ENCODE results near the gene EGFLAM.

The EGFLAM gene

DNA sequence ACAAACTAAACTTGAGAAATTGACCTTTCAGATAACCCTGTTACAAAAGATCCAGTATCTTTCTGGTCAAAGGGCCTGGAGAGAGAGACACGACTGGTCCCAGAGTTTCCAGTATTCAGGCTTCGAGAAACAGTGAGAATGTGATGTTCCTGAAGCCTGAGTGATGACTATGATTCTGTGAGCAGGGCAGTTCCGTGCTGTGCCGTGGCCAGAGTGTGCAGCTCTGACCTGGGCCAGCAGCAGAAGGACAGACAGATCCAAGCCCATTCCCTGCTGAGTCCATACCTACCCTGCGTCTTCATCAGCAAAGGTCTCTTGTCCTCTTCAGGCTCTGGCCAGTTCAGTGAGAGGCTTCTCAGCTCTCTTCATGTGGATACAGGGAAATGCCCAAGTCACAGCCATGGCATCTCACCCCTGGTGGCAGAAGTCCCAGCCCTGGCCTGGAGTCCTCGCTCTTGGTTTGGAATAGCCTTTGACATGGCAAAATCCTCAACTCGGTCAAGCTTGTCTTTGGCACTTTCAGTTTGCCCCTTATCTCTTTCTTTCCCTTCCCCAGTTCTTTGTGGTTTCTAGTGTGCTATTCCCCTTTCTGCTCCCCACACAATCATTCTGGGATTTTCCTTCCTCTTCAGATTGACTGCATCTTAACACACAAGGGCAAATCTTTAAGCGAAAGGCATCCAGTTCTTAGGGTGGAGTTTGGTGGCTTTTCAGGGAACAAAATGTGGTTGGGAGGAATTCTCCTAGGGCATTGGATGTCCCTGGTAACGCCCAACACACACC, 190.4 kb downstream of the EGFLAM start:
- DNase-seq (ENCODE audit: low read depth in 2 of 2) = no peak

DNA sequence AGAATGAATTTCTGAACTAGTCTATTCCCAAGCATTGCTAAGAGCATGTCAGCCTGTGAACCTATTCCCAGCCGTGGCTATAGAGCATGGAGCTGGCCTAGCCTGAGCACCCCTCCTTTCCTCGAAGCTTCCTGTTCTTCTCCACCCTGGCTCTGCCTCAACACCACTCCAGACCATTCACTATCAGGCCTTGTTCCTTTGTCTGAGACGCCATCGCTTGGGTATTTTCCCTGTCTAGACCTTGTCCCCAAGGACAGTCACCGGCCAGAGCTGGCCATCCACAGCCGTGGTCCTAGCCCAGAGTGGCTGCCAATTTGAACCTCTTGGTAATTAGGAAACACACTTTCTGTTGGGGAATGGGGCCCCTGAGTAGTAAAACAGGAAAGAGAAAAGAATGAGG, 192.3 kb downstream of the EGFLAM start:
- no peak for DNase-seq (ENCODE audit: low read depth in 2 of 2)

DNA sequence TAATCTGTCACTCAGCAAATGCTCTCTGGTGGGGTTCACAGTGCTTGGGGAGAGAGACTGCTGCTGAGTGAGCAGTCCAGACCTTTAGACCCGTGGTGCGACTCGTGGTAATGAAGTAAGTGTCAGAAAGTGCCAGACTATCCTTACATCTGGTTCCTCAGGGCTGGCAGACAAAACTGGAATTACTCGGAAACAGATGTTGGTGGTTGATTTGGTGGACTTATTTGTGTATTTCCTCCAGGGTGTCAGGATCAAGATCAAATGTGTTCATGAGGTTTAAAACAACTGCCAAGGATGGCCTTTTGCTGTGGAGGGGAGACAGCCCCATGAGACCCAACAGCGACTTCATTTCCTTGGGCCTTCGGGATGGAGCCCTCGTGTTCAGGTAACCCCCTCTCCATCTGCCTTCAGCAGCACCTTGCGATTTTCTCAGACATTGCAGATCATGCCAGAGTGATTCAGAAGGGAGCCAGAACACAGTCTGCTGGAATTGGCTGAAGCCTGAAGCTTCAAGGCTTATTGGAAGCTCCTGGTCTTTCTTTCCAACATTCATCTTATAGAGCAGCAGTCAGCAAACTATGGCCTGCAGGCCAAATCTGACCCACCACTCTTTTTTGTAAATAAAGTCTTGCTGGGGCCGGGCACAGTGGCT, 192.8 kb downstream of the EGFLAM start:
- DNase-seq (ENCODE audit: low read depth in 2 of 2) = no peak

DNA sequence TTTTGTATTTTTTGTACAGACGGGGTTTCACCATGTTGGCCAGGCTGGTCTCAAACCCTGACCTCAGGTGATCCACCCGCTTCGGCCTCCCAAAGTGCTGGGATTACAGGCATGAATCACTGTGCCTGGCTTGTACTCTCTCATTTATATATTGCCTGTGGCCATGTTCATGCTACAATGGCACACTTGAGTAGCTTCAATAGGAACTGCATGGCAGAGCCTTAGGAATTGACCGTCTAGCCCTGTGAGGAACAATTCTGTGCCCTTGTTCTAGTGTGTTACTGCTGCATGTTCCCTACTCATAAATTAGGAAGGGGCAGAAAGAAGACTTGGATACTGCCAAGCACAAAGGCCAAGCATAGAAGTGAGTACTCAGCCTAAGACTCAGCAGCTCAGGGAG, 193.8 kb downstream of the EGFLAM start:
- DNase-seq (ENCODE audit: low read depth in 2 of 2) = no peak

DNA sequence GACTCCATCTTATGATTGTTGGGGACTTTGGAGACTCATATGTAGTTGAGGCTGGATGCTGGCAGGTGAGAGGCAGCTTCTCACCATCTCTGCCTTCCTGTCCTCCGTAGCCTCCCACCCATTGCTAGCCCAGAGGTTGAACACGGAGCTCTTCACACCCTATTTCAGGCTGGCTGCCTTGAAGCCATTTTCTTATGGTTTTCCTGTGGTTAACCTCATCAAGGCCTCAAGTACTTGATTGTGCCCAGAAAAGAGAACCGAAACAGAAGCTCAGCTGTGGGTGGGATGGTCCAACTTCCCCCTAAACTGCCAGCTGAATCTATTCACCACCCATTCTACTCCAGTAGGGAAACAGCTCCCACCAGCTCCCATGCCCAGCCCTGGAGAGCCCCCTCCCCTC, 195.1 kb downstream of the EGFLAM start:
- peak; percentile 11 to 22 for DNase-seq (ENCODE audit: low read depth in 2 of 2)

DNA sequence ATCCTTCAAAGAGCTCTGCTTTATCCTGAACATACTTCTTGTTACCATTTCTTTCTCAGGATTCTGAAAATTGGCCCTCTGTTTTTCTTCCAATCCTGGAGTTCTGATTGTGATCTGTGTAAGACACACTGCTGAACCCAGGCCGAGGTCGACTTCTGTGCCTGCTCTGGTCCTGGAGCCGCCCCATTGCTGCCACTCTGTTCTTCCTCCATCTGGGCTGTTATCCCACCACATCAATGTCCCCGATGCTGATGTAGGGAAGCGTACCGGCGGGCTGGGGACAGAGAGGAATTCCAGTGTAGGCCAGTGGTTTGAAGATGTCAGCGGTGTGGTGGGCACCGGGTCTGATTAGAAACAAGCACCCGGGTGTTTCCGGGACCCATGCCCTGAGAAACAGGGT, 195.6 kb downstream of the EGFLAM start:
- no peak for DNase-seq (ENCODE audit: low read depth in 2 of 2)

DNA sequence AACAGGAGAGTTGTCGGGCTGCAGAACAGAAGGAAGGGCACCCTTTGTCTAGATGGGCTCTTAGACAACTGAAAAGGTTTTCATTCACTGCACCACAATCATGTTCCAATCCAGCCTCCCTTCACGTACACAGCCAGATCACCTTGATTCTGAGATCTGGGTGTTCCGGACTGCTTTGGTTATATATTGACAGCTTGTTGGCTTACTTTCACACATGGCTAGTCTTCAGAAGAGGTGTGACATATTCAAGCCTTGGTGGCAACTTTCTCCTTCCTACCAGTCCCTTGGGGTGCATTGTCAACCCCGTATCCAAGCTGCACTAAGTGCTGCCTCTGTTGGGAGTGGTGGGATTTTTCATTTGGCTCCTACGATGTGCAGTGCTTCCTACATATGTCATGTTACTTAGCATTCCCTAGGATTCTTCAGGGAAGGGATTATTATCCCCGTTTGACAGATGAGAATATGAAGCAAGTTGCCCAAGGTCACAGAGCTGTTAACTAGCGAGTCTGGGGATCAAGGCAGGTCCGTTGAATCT, 197.5 kb downstream of the EGFLAM start:
- DNase-seq (ENCODE audit: low read depth in 2 of 2) = no peak

DNA sequence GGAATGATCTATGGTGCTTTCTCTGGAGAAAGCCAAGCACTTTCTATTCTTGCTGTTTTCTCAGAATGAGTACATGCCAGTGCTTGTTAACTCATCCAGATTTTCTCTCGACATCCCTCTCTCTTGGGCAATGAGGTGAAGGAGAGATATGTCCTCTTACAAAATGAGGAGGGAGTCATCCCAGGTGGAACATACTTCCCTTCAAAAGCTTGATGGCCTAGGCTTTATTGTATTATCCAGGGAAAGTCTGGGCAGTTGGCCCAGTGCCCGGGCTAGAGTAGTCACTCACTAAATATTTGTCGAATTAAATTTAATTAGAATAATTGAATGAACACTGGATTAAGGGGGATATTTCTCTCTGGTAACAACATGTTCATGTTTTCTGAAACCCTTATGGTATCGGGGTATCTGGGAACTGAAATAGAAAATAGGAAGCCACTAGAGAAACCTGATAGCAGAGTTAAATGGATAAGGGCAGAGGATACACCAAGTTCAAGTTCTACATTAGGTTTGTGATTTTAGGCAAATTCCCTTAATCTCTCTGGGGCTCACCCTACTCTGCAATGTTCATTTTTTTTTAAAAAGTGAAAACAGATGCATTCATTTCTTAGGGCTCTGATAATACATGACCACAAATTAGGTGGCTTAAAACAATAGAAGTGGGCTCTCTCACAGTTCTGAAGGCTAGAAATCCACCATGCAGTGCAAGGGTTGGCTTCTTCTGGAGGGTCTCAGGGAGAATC, 198.5 kb downstream of the EGFLAM start:
- no peak for DNase-seq (ENCODE audit: low read depth in 2 of 2)

DNA sequence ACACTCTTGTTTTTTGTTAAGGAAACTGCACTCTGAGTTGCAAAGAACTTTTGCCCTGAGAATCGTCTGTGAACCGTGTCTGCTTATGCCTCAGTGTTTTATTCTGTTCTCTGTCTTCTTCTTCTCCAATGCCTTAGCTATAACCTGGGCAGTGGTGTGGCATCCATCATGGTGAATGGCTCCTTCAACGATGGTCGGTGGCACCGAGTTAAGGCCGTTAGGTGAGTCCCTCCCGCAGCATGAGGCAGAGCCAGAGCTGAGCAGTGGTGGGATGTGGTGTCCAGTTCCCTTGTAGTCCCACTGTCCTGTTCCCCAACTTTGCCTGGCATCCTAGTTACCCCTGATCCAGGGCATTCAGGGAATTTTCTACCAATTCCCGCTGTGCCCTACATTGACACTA, 199.8 kb downstream of the EGFLAM start:
- DNase-seq (ENCODE audit: low read depth in 2 of 2) = no peak

DNA sequence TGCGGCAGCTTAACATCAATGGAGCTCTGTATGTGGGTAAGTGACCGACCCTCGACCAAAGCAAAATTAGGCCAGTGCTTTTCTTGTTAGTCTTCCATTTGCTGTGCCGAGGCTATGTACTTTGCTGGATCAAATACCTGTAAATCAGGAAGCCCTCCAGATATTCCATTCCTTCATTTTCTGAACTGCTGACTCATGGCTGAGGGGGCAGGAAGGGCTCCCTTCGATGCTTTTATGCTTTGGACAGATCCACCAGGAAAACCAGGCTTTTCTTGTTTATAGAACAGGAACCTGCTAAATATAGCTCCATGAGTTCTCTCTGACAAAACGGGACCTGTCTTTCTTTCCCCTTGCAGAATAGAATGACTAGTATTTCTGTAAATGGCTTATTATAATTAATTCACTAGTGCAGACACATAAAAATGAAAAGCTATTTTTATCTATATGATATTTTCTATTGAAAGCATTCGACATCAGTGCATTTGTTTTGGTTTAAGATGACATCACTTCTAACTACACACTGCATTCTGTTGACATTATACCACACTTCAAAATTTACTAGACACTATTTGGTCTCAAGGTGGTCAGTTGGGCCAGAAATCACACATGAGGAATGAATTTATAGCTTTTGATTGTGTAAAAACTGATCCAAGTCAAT, 204.7 kb downstream of the EGFLAM start:
- DNase-seq (ENCODE audit: low read depth in 2 of 2) = no peak

DNA sequence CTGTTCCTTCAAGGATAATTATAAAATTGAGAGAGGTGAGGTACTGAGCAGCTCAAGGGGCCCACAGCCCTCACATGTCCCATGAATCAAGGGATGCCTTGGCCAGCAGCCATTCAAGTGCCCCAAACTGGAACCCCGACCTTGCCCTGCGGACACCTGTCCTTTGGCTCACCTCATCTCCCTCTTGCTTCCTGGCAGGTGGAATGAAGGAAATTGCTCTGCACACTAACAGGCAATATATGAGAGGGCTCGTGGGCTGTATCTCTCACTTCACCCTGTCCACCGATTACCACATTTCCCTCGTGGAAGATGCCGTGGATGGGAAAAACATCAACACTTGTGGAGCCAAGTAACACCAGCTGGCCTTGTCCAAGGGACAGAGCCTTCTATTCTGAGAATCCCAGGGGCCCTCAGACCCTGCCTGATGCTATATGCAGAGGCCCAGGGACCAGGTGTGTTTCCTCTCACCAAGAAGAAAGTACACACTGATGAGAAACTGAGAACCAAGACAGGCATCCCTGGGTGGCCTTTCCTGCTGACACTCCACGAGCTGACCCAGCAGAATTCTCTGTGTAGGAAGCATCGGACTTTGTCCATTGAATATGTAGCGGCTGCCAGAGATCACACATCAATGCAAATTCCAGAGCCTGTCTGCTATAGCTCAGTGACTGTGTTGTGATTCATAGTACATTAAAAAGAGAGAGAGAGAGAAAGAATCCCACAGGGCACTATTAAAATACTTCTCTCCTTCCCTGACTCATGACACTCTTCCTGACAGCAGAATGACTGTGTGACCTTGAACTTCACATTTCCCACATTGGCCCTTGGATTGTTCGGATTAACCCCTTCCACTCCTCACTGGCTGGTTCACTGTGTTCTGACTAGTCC, 205.5 kb downstream of the EGFLAM start:
- DNase-seq (ENCODE audit: low read depth in 2 of 2) = no peak

DNA sequence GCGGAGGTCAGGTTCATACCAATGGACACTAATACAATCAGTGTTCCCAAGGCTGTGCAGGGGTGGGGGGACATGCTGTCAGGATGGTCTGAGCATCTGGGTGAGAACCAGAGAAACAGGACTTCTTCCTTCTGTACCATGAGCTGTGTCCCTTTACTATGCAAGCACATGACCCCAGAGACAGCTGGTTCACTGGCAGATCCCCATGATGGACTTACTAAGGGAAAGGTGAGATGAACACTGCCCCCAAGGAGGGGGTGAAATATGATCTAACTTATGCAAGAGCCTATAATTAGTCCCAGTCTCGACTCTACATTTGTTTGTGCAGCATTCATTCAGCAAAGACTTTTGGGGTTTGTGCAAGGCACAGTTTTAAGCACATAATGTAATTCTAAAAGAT, 206.7 kb downstream of the EGFLAM start:
- DNase-seq (ENCODE audit: low read depth in 2 of 2) = no peak

DNA sequence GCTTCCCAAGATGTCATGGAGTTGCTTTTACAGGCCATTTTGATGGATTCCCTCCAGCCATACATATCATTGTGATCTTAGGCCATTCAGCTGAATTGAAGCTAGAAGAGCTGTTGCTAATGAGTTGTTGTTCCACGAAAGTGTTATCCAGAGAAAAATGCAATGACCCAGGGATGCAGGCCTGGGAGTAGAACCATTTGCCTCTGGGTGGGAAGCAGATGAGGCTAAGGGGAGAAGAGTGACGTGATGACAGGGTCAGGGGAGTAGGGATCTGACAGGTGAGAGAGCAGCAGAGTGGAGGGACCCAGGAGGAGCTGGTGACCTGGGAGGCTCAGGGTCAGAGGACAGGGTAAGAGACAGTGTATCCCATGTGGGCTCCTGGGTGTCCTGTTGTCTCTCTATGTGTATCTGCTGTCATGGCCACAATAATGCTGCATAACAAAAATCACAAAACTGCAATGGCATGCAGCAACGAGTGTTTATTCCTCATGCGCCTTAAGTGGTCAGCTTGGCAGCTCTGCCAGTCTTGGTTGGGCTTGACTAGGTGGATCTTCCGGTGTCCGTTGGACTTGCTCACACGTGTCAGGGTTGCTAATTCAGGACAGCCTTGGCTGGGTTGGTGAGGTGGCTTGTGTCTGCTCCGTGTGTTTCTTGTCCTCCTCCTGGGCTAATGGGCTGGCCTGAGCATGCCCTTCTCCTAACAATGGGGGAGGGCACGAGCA, 207.5 kb downstream of the EGFLAM start:
- DNase-seq (ENCODE audit: low read depth in 2 of 2) = no peak

DNA sequence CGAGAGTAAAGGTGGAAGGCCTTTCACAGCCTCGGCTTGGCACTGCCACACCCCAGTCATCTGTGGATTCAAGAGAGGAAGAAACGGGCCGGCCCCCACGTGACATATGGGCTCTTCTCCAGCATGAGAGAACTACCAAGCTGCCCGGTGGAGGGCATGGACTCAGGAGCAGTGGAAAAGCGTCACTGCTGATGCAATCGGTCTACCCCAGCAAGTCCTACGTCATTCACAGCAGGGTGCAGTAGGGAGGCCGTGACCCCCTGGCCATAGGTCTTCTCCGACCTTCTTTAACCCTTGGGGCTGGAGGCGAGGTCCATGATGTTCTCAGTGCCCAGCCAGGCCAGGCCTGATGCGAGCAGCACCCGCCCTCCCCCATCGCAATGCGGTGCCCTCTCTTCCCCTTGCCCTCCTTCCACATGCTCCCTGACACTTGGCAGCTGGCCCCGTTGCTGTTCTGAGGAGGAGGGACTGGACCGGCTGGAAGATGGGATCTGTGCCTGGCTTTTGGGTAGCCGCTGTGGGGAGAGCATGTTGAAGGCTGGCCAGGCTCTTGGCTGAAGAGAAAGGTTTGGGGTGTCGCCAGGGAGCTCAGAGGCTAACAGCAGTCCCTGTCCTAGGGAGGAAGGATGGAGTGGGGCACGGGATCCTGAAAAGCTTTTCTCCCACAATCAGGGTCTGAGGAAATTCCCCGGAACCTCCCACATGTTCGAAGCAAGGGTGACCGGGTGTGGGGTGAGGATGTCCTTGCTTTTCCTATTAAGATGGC, 208.2 kb downstream of the EGFLAM start:
- DNase-seq (ENCODE audit: low read depth in 2 of 2) = no peak

DNA sequence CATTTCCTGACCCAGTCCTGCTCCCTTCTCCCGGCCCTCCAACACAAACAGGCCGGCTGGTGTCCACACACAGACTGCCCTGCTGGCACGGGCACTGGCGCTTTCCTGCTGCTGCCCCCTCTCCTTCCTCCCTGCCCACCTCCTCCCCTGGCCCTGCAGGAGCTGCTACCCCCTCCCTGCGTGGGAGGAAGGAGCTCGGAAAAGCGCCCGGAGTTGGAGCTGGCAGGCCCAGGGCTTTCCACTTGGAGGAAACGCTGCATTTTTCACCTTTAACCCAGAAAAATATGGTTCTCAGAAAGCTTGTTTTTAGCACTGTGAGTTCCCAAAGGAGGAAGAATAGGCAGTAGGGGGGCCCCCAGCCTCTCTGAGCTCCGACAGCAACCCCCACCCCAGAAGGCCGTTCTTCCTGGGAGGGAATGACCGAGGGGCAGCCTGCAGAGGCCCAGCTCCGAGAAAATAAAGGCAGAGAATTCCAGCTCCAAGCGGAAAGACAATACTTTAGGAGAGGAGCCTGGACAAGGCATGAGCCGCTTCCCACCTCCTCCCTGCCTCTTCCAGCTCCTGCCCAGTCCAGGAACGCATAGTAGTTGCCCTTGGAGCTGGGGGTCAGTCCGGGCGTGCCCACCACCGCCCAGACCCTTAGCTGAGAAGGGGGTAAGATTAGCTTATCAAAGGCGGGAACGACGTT, 209.1 kb downstream of the EGFLAM start:
- no peak for DNase-seq (ENCODE audit: low read depth in 2 of 2)

DNA sequence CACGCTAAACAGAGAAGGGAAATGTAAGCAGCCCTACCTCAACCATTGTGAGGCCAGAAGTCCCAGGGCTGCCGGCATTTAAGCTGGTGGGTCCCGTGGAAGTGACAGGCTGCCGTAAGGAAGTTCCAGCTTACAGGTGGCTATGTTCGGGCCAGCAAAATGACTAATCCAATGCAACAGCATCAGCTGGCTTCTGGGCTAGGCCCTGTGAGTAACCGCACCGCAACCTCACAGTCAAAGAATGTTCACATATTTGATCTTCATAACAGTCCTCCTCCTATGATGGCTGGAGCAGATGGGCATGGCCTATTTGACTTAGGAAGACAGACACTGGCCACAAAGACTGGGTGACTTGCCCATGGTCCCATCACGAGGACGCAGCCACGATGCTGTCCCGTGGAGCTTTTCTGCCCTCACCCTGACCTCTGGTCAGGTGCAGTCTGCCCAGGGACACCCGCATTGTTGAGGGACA, 209.9 kb downstream of the EGFLAM start:
- no peak for DNase-seq (ENCODE audit: low read depth in 2 of 2)

DNA sequence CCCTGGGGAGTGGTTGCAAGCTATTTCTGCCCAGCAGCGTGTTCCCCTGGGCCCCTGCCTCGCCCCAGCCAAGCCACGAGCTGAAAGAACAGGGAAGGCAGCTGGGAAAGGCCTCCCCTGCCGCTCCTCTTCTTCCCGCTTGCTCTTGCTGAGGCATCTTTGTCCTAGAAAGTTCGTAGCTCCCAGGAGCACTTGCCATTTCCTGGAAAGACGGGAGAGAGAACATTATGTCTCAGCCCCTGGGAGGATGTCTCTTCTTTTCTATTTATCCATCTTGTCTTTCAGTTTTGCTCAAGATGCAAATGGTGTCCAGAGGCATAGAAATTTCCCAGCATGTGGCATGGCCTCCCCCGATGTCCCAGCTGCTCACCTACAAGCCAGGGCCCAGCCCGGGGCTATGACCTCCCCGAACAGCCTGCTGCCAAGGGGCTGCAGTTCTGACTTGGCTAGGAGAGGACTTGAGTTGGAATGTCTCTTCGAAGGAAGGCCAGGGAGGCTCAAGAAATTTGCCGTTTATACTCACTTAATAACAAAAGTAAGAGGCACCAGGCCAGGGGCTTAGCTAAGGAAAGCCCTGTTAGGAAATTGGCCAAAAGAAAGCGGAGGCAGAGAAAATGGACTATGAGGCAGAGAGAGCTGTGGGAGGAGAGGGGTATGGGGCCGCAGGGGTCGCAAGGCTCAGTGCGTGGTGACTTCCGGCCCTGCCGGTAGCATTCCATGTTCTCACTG, 210.8 kb downstream of the EGFLAM start:
- DNase-seq (ENCODE audit: low read depth in 2 of 2) = no peak

DNA sequence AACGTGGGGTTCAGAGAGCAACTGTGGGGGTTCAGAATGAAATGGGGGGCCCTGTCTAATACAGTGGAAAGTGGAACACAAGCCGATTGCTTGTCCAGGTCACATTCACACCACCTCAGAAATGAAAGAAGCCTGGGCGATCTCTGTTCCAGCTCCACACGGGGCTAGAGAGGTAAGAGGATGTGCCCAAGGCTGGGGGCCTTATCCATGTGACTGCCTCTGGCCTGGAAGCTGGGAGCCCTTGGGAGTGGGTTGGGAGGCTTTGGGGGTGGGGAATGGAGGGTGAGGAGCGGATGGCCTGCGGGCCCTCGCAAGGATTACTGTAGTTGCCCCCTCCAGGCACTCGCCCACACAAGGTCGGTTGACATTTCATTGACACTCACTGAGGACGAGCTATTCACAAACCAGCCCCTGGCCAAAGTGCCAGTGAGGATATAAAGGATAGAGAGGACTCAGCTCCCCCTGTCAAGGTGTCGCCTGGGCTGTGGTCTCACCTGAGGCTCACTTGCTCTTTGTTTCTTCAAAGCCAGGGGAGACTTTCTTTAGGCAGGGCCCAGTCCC, 211.4 kb downstream of the EGFLAM start:
- no peak for DNase-seq (ENCODE audit: low read depth in 2 of 2)

All from stimulated activated CD4-positive, alpha-beta T cell treated with anti-CD3 and anti-CD28 coated beads, Interleukin-12 subunit alpha, Interleukin-12 subunit beta, amount 100 ng/mL, for 24 hours (primary cell).